Effector memory CD8-positive, alpha-beta T cell (primary cell): ENCODE data around the gene TSPYL2.

ENCODE experiments used
- ATAC-seq: fragments of 150-1000 bp; cut with Tn5 transposase; replicated peaks from 2 replicates; pipeline ENCODE4 v1.10.0; 2021; ENCODE audit warnings: mild to moderate bottlenecking, moderate library complexity
- DNase-seq, 3 experiments: peaks; one replicate each; pipeline ENCODE4 v3.0.0; 2021
- H3K27ac Mint-ChIP-seq, 2 donors: one replicate each; pipeline ENCODE4 v1.8.0; 2022; ENCODE audit warnings: mild to moderate bottlenecking in 2 of 2, mixed read lengths in 2 of 2, moderate library complexity in 2 of 2
- H3K27me3 Mint-ChIP-seq, 2 donors: one replicate each; pipeline ENCODE4 v1.8.0; 2022; ENCODE audit warnings: mixed read lengths in 2 of 2
- H3K36me3 Mint-ChIP-seq: one replicate; pipeline ENCODE4 v1.8.0; 2022; ENCODE audit warnings: mild to moderate bottlenecking, moderate library complexity, mixed read lengths; ENCODE audit not compliant: insufficient read depth
- H3K4me1 Mint-ChIP-seq, 2 donors: one replicate each; pipeline ENCODE4 v1.8.0; 2022; ENCODE audit warnings: low read depth in 2 of 2, mixed read lengths in 2 of 2
- H3K4me3 Mint-ChIP-seq, 2 donors: one replicate each; pipeline ENCODE4 v1.8.0; 2022; ENCODE audit warnings: mild to moderate bottlenecking in 2 of 2, mixed read lengths in 2 of 2, moderate library complexity in 2 of 2
- H3K9me3 Mint-ChIP-seq, 2 donors: one replicate each; pipeline ENCODE4 v1.8.0; 2022; ENCODE audit warnings: mixed read lengths in 2 of 2

Gene TSPYL2

DNA sequence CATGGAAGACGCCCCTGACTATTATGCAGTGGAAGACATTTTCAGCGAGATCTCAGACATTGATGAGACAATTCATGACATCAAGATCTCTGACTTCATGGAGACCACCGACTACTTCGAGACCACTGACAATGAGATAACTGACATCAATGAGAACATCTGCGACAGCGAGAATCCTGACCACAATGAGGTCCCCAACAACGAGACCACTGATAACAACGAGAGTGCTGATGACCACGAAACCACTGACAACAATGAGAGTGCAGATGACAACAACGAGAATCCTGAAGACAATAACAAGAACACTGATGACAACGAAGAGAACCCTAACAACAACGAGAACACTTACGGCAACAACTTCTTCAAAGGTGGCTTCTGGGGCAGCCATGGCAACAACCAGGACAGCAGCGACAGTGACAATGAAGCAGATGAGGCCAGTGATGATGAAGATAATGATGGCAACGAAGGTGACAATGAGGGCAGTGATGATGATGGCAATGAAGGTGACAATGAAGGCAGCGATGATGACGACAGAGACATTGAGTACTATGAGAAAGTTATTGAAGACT, 3.6 kb downstream of the TSPYL2 start:
- ATAC-seq (peak; percentile 5), DNase-seq (peak in 1 of 3 experiments; percentile 22)
- H3K9me3 Mint-ChIP-seq, result no peaks in the 10 kb centered on the region
- H3K27me3 Mint-ChIP-seq, result no peaks in the 10 kb centered on the region
- H3K36me3 Mint-ChIP-seq, result peaks cover 83% of the 10 kb centered on the region
- peaks cover 40 to 44% of the 10 kb centered on the region in 2 donors for H3K4me1 Mint-ChIP-seq
- peak overlapping the region; percentile 2 to 94 for H3K4me3 Mint-ChIP-seq
- H3K27ac Mint-ChIP-seq, result peak overlapping the region; percentile 96 to 99

DNA sequence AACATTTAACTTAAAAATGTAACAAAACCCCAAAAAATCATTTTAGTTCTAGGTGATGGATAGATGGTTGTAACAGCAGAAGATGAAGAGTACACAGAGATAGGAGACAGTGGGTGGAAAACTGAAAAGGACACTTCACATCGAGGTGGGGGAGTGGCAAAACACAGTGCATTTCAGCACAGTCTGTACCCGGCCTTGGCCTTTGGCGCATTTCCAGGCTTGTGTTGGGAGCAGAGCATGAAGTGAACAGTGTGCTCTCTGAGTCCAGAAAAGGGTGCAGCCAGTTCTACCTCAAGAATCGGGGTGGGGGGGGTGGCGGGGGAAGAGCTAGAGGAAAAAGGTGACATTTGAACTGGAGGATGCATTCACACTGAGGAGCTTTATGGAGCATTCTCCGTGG, 4.3 kb downstream of the TSPYL2 start:
- Mint-ChIP-seq H3K36me3 (peaks cover 79% of the 10 kb centered on the region), H3K4me1 (peaks cover 37 to 41% of the 10 kb centered on the region in 2 donors), H3K27me3 (no peaks in the 10 kb centered on the region), H3K9me3 (no peaks in the 10 kb centered on the region), H3K27ac (peak overlapping the region; percentile 96 to 99), H3K4me3 (peak overlapping the region in 1 of 2 donors; percentile 94)
- no peak for ATAC-seq
- no peak for DNase-seq

DNA sequence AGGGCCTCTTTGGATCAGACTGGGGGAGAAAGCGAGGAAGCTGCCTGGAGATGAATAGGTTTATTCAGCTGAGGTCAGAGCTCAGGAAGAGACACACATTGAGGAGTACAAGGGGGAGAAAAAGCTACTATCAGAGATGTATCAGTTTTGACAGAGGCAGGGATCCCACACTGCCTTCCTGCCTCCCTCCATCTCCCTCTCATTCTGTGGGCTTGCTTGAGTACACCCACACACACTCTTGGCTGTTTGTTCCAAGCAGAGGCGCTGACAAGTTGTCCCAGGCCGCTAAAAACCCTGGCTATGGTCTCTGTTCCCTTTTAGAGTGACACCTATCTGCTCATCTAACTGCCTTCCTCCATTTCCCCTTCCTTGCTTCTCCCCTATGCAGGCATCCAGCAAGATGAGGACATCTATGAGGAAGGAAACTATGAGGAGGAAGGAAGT, 5.2 kb downstream of the TSPYL2 start:
- H3K27ac Mint-ChIP-seq, result peak overlapping the region; percentile 99
- H3K9me3 Mint-ChIP-seq, result no peaks in the 10 kb centered on the region
- DNase-seq (no peak), ATAC-seq (no peak)
- H3K4me1 Mint-ChIP-seq, result peaks cover 37 to 41% of the 10 kb centered on the region in 2 donors
- H3K36me3 Mint-ChIP-seq, result peaks cover 71% of the 10 kb centered on the region
- H3K4me3 Mint-ChIP-seq, result peak overlapping the region; percentile 90 to 93
- no peaks in the 10 kb centered on the region for H3K27me3 Mint-ChIP-seq

DNA sequence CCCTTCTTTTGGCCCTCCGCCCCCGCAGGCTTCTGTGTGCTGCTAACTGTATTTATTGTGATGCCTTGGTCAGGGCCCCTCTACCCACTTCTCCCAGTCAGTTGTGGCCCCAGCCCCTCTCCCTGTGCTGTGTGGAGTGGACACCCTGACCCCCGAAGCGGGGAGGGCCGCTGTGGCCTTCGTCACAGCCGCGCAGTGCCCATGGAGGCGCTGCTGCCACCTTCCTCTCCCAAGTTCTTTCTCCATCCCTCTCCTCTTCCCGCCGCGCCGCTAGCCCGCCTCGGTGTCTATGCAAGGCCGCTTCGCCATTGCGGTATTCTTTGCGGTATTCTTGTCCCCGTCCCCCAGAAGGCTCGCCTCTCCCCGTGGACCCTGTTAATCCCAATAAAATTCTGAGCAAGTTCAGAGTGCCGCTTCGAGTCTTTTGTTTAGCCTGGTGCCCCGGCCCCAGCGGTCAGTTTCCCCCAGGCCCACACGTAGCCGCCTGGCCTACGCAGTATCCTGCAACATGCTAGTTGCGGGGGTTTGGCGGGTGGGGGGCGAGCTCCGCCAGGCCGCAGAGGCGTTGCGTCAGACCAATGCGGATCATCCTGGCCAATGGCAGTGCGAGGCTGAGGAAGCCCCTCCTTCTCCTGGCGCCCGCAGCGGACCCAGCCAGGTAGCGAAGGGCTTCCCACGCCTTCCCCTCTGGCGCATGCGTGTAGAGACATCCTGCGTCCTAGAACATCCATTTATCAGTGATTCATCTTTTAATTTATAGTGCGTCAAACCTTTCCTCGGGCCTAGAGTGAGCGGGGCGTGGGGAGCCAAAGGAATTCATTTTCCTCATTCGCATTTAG, 6.2 kb downstream of the TSPYL2 start:
- DNase-seq (peak; percentile 69 to 74 (median 72)), ATAC-seq (peak; percentile 64)
- Mint-ChIP-seq H3K27ac (peak overlapping the region; percentile 99), H3K27me3 (no peaks in the 10 kb centered on the region), H3K36me3 (peaks cover 61% of the 10 kb centered on the region), H3K4me1 (peaks cover 33% of the 10 kb centered on the region in 2 donors), H3K4me3 (peak overlapping the region; percentile 90 to 93), H3K9me3 (no peaks in the 10 kb centered on the region)

DNA sequence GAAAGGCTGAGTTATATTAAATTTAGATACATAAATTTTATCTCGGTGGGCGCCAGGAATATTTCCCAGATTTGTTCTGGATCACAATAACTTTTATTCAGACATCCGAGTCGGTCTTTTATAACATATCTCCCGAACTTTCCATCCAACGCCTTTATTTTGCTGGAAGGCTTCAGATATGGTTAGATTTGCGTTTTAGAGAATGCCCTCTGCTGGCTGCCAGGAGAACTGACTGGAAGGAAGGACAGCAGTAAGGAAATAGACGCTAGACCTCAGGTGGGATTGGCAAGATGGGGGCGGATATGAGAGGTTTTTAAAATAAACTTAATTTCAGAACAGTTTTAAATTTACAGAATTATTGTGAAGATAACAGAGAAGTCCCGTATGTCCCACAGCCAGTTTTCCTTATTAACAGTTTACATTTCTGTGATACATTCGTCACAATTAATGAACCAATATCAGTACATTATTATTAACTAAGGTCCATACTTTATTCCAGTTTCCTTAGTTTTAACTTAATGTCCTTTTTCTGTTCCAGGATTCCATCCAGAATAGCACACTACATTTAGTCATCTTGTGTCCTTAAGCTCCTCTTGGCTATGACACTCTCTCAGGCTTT, 7.2 kb downstream of the TSPYL2 start:
- Mint-ChIP-seq H3K36me3 (peaks cover 56% of the 10 kb centered on the region), H3K27me3 (no peaks in the 10 kb centered on the region), H3K9me3 (no peaks in the 10 kb centered on the region), H3K27ac (peak overlapping the region; percentile 99), H3K4me1 (peaks cover 29% of the 10 kb centered on the region in 2 donors), H3K4me3 (peak overlapping the region; percentile 90 to 93)
- DNase-seq (peak in 1 of 3 experiments; percentile 35), ATAC-seq (no peak)

DNA sequence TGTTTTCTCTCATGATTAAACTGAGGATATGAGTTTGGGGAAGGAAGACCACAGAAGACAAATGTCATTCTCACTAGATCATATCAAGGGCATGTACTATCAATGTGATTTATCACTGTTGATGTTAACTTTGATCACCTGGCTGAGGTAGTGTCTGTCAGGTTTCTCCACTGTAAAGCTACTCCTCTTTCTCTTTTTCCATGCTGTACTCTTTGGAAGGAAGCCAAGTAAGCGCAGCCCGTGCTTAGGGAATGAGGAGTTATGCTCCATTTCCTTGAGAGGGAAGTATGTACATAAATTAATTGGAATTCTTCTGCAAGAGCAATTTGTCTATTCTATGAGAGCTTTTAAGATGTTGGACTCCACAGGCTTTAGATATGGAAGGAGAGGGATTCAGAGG, 7.8 kb downstream of the TSPYL2 start:
- no peak overlapping the region for H3K27ac Mint-ChIP-seq
- H3K27me3 Mint-ChIP-seq, result no peaks in the 10 kb centered on the region
- no peaks in the 10 kb centered on the region for H3K9me3 Mint-ChIP-seq
- ATAC-seq (no peak), DNase-seq (no peak)
- H3K36me3 Mint-ChIP-seq, result peaks cover 50% of the 10 kb centered on the region
- H3K4me3 Mint-ChIP-seq, result no peak overlapping the region
- peaks cover 26 to 32% of the 10 kb centered on the region in 2 donors for H3K4me1 Mint-ChIP-seq

DNA sequence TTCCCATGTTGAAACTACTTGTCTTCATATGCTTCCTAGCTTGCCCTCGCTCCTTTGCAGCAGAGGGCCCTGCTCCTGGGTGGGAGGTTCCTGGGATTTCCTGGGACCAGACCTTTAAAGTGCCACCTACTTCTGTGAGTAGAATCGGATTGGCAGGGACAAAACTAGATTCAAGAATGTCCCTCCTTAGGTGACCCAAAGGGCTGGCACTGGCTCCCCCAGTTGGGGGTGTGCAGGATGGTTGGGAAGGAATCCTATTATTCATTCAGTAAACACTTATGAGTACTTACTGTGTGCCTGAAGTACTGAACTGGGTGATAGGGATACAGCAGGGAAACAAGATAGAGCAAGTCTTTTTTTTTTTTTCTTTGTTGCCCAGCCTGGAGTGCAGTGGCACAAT, 9.2 kb downstream of the TSPYL2 start:
- no peaks in the 10 kb centered on the region for H3K27me3 Mint-ChIP-seq
- H3K27ac Mint-ChIP-seq, result no peak overlapping the region
- DNase-seq (no peak), ATAC-seq (no peak)
- peaks cover 18 to 22% of the 10 kb centered on the region in 2 donors for H3K4me1 Mint-ChIP-seq
- H3K36me3 Mint-ChIP-seq, result peaks cover 38% of the 10 kb centered on the region
- H3K9me3 Mint-ChIP-seq, result no peaks in the 10 kb centered on the region
- H3K4me3 Mint-ChIP-seq, result no peak overlapping the region

DNA sequence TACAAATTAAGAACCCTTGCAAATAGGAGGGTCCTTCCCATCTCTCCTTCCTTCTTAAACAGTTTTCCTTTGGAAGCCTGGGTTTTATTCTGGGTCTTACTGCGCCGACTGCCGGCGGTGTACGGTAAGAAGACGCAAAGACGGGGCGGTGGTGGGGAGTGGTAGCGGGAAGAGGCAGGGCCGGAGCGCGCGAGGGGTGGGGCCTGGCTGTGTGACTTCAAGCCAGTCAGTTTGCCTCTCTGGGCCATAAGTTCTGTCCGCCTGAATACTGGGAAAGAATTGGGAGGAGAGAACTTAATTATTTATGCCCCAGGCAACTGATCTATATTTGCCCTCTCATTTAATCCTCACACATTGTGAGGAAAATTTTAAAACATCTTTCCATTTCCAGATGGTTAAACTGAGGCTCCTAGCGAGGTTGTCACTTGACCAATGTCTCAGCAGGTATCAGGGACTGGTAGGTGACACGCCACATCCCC, 11.0 kb downstream of the TSPYL2 start:
- H3K4me1 Mint-ChIP-seq, result peaks cover 14 to 19% of the 10 kb centered on the region in 2 donors
- H3K36me3 Mint-ChIP-seq, result peaks cover 20% of the 10 kb centered on the region
- peak overlapping the region; percentile 46 to 84 for H3K27ac Mint-ChIP-seq
- DNase-seq (peak; percentile 64 to 69 (median 66)), ATAC-seq (peak; percentile 59)
- no peaks in the 10 kb centered on the region for H3K27me3 Mint-ChIP-seq
- peak overlapping the region; percentile 84 to 85 for H3K4me3 Mint-ChIP-seq
- H3K9me3 Mint-ChIP-seq, result no peaks in the 10 kb centered on the region

DNA sequence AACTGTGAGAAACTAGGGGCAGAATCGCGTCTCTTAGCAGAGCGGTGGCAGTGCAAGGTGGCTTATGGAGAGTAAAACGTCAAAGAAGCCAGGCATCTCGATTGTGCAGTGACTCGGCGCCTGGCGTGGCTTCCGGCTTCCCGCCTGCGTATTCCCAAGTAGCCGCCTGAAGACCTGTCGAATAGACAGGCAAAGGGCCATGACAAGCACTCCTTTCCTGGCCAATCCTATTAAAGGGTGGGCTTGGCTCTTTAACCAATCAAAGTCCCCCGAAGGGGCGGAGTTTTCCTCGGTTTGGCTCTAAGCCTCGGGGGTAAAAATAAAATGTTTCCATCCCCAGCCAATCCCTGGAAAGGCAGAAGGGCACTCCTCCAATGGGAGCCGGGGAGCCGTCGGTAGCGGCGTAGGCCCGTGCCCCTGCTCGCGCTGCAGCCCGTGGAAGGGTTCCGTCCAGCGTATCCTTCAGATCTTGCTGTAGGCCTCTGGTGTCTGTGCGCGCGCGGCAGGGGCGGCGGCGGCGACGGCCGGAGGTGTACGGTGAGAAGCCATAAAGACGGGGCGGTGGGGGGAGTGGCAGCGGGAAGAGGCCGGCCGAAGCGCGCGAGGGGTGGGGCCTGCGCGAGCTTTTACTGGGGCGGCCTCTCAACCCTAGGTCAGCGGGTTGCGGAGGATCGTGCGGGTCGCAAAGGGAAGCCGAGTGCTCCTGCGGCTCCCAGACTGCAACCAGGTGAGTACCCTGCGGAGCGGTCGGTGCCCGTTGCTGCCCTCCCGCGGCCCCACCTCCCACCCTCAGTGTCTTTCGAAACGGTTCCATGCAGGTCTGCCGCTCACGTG, 11.8 kb downstream of the TSPYL2 start, which contains the start of gene KANTR:
TSS of gene KANTR (plus strand) at position 395 of the 834 bp plus-strand sequence. CDS start 30,131 bp downstream, outside the sequence.
- peaks cover 6 to 12% of the 10 kb centered on the region in 2 donors for H3K4me1 Mint-ChIP-seq

DNA sequence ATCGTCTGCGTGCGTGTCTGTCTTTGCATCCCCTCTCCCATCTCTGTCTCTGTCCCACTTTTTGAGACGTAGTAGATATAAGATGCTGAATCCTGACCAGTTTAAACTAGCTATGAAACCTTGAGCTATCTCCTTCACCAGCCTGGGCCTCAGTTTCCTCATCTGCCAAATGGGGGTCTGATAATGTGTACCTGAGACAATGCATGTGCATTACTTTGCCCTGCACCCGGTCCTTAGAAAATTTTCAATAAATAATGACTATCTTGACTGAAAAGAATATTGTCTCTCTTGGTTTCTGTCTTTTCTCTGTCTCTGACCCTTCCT, 12.4 kb downstream of the TSPYL2 start:
- Mint-ChIP-seq H3K27me3 (no peaks in the 10 kb centered on the region), H3K27ac (peak overlapping the region; percentile 44 to 84), H3K36me3 (peaks cover 7% of the 10 kb centered on the region), H3K4me3 (peak overlapping the region; percentile 84 to 85), H3K9me3 (no peaks in the 10 kb centered on the region), H3K4me1 (peaks cover 6 to 12% of the 10 kb centered on the region in 2 donors)
- ATAC-seq, result no peak
- no peak for DNase-seq

More for the DNA sequence above, 11.8 kb downstream of the TSPYL2 start, which contains the start of gene KANTR:
- Mint-ChIP-seq H3K9me3 (no peaks in the 10 kb centered on the region), H3K27ac (peak within 1 kb of the TSS; percentile 81 to 84), H3K27me3 (no peaks in the 10 kb centered on the region), H3K4me3 (peak within 1 kb of the TSS; percentile 84 to 85), H3K36me3 (peaks cover 12% of the 10 kb centered on the region)
- ATAC-seq, result peak; percentile 77
- peak; percentile 74 to 76 (median 75) for DNase-seq

DNA sequence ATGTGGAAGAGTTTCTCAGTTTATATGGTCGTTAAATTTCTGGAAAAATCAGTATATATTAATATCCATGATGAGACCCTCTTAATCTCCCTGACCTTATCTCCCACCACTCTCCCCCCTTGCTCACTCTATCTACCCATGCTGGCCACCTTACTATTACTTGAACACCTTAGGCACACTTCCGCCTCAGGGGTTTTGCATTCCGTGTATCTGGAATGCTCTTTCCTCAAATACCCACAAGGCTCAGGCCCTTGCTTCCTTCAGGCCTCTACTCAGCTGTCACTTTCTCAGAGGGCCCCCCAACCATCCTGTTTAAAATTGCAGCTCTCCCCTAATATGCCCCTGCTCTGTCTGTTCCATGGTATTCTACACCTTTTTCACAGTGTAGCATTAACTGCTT, 13.6 kb downstream of the TSPYL2 start:
- peak overlapping the region in 1 of 2 donors; percentile 19 for H3K4me3 Mint-ChIP-seq
- H3K9me3 Mint-ChIP-seq, result no peaks in the 10 kb centered on the region
- no peak for DNase-seq
- H3K36me3 Mint-ChIP-seq, result peaks cover 15% of the 10 kb centered on the region
- H3K27ac Mint-ChIP-seq, result no peak overlapping the region
- ATAC-seq, result no peak
- peaks cover 6 to 12% of the 10 kb centered on the region in 2 donors for H3K4me1 Mint-ChIP-seq
- H3K27me3 Mint-ChIP-seq, result no peaks in the 10 kb centered on the region

DNA sequence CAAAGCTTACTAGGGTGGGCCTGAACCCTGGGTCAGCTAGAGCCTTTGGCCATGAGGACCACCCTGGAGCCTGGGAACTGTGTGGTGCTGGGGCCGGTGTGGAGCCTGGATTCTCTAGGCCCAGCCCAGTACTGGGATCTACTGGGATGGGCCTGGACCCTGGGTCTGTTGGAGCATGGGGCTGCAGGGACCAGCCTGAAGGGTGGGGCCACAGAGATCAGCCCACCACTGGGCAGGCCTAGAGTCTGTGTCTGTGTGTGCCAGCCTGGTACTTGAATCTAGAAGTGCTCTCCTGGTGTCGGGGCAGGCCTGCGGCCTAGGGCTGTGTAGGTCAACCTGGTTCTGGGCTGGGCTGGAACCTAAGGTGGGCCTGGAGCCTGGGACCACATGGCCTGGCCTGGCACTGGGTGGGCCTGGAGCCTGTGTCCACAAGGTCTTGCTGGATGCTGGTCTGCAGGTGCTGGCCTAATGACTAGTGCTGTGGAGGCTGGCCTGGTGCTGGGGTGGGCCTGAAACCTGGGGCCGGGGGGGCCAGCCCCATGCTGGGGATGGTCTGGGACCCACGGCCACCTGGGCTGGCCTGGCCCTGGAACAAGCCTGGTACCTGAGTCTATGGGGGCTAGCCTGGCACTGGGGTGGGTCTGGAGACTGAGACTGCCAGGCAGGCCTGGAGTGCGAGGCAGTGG, 32.8 kb downstream of the TSPYL2 start:
- H3K4me3 Mint-ChIP-seq, result no peak overlapping the region
- ATAC-seq (no peak), DNase-seq (no peak)
- H3K27ac Mint-ChIP-seq, result no peak overlapping the region
- no peaks in the 10 kb centered on the region for H3K9me3 Mint-ChIP-seq
- H3K36me3 Mint-ChIP-seq, result no peaks in the 10 kb centered on the region
- H3K27me3 Mint-ChIP-seq, result no peaks in the 10 kb centered on the region
- H3K4me1 Mint-ChIP-seq, result peaks cover 4 to 6% of the 10 kb centered on the region in 2 donors
